SK-N-SH (cell line): ENCODE results near the gene TMEM63B.

Experiments
- EP300 ChIP-seq, 2 experiments: IDR thresholded peaks; 2 replicates each; pipeline versions ENCODE4 v1.4.0 to v1.6.1; 2012; ENCODE audit warnings: borderline replicate concordance in 1 of 2, low read depth in 1 of 2, low read length in 1 of 2
- GABPA ChIP-seq: IDR thresholded peaks from 2 replicates; pipeline ENCODE4 v1.4.0; 2012; ENCODE audit warnings: low read depth, mild to moderate bottlenecking
- NFIC ChIP-seq: IDR thresholded peaks from 2 replicates; pipeline ENCODE4 v1.4.0; 2012; ENCODE audit warnings: borderline replicate concordance
- POLR2AphosphoS5 ChIP-seq: IDR thresholded peaks from 2 replicates; pipeline ENCODE4 v1.6.1; 2012; ENCODE audit warnings: low read depth, low read length
- TEAD4 ChIP-seq: IDR thresholded peaks from 2 replicates; pipeline ENCODE4 v1.4.0; 2012; ENCODE audit warnings: mild to moderate bottlenecking, borderline replicate concordance; ENCODE audit not compliant: insufficient read depth
- USF1 ChIP-seq: IDR thresholded peaks from 2 replicates; pipeline ENCODE4 v1.4.0; 2012; ENCODE audit warnings: low read depth, borderline replicate concordance
- YY1 ChIP-seq: IDR thresholded peaks from 2 replicates; pipeline ENCODE4 v1.4.0; 2012; ENCODE audit warnings: low read depth, mild to moderate bottlenecking
- ZBTB33 ChIP-seq: IDR thresholded peaks from 2 replicates; pipeline ENCODE4 v1.4.0; 2012; ENCODE audit warnings: low read depth, borderline replicate concordance
- TF ChIP-seq, protein P1 (sequence below): fragments of 200-600 bp; sonication (generic); IDR thresholded peaks from 2 replicates; pipeline ENCODE4 v1.6.1; 2017; ENCODE audit warnings: antibody characterized with exemption, mild to moderate bottlenecking, moderate library complexity

- no peak for TF ChIP-seq ZBTB33
- TF ChIP-seq, protein P1, sequence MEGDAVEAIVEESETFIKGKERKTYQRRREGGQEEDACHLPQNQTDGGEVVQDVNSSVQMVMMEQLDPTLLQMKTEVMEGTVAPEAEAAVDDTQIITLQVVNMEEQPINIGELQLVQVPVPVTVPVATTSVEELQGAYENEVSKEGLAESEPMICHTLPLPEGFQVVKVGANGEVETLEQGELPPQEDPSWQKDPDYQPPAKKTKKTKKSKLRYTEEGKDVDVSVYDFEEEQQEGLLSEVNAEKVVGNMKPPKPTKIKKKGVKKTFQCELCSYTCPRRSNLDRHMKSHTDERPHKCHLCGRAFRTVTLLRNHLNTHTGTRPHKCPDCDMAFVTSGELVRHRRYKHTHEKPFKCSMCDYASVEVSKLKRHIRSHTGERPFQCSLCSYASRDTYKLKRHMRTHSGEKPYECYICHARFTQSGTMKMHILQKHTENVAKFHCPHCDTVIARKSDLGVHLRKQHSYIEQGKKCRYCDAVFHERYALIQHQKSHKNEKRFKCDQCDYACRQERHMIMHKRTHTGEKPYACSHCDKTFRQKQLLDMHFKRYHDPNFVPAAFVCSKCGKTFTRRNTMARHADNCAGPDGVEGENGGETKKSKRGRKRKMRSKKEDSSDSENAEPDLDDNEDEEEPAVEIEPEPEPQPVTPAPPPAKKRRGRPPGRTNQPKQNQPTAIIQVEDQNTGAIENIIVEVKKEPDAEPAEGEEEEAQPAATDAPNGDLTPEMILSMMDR, result no peak
- no peak for TF ChIP-seq NFIC
- no peak for TF ChIP-seq TEAD4
- no peak for TF ChIP-seq POLR2AphosphoS5
- TF ChIP-seq GABPA, result no peak
- TF ChIP-seq YY1, result no peak
- TF ChIP-seq EP300 (IDR thresholded peaks at IDR 0.05; ENCODE audit: borderline replicate concordance in 1 of 2, low read depth in 1 of 2, low read length in 1 of 2), result no peak
- TF ChIP-seq USF1, result no peak
Measured at GRCh38 chr6:44189257-44189656, 61.9 kb downstream of the TMEM63B start.
